Glutamatergic neuron (in vitro differentiated cells): ENCODE data around the gene ASB6. TPM values are rescaled to one million over a fixed set of nuclear protein-coding genes. Genes with fewer than 3 reads are reported as not detected.

Experiments
- DNase-seq: peaks from one replicate; pipeline ENCODE4 v3.0.0; 2022
- H3K27ac Mint-ChIP-seq: one replicate; pipeline ENCODE4 v1.8.0; 2020; ENCODE audit warnings: mild to moderate bottlenecking, mixed read lengths, inconsistent platforms; ENCODE audit not compliant: unreplicated experiment
- H3K27me3 Mint-ChIP-seq: one replicate; pipeline ENCODE4 v1.8.0; 2020; ENCODE audit warnings: mild to moderate bottlenecking, moderate library complexity, mixed read lengths, inconsistent platforms; ENCODE audit not compliant: unreplicated experiment
- H3K36me3 Mint-ChIP-seq: one replicate; pipeline ENCODE4 v1.8.0; 2020; ENCODE audit warnings: mild to moderate bottlenecking, mixed read lengths, inconsistent platforms; ENCODE audit not compliant: unreplicated experiment
- H3K4me1 Mint-ChIP-seq: one replicate; pipeline ENCODE4 v1.8.0; 2020; ENCODE audit warnings: mild to moderate bottlenecking, low read depth, mixed read lengths, inconsistent platforms; ENCODE audit not compliant: unreplicated experiment
- H3K4me3 Mint-ChIP-seq: one replicate; pipeline ENCODE4 v1.8.0; 2020; ENCODE audit warnings: mild to moderate bottlenecking, mixed read lengths, inconsistent platforms; ENCODE audit not compliant: unreplicated experiment
- H3K9me3 Mint-ChIP-seq: one replicate; pipeline ENCODE4 v1.8.0; 2020; ENCODE audit warnings: mild to moderate bottlenecking, moderate library complexity, mixed read lengths, inconsistent platforms; ENCODE audit not compliant: unreplicated experiment
- CTCF ChIP-seq: fragments of 200-600 bp; sonication (generic); IDR thresholded peaks from one replicate; pipeline ENCODE4 v1.5.0; 2021; ENCODE audit not compliant: partially characterized antibody, unreplicated experiment
- total RNA-seq: library from RNA; stranded (reverse); fragmentation: NEBNext Ultra II Directional; extraction: Animal tissue kit (Norgen Biotek cat#: 25700); gene quantifications from one replicate; pipeline ENCODE4 v1.2.1, GENCODE V29; 2021; ENCODE audit not compliant: unreplicated experiment

ASB6 gene
- total RNA-seq, 1 donor from 2014 or later: 25.4 TPM

GRCh38 chr9:129678844-129679243, 36.9 kb upstream of the ASB6 start:
- Mint-ChIP-seq H3K4me3 (peak overlapping the region; percentile 28), H3K9me3 (peaks cover 6% of the 10 kb centered on the region), H3K36me3 (no peaks in the 10 kb centered on the region), H3K27ac (peak overlapping the region; percentile 86), H3K27me3 (peaks cover 7% of the 10 kb centered on the region), H3K4me1 (peaks cover 34% of the 10 kb centered on the region)
- DNase-seq: no peak
- no peak for TF ChIP-seq CTCF

- peaks cover 6% of the 10 kb centered on the region for H3K9me3 Mint-ChIP-seq
- peak; percentile 70 for DNase-seq
- peaks cover 7% of the 10 kb centered on the region for H3K27me3 Mint-ChIP-seq
- H3K36me3 Mint-ChIP-seq: no peaks in the 10 kb centered on the region
- TF ChIP-seq CTCF: no peak
- peak overlapping the region; percentile 94 for H3K27ac Mint-ChIP-seq
- peak overlapping the region; percentile 79 for H3K4me3 Mint-ChIP-seq
- peaks cover 38% of the 10 kb centered on the region for H3K4me1 Mint-ChIP-seq
Measured at GRCh38 chr9:129677456-129677855, 35.5 kb upstream of the ASB6 start.

- Mint-ChIP-seq H3K27me3 (peaks cover 7% of the 10 kb centered on the region), H3K4me3 (peak overlapping the region; percentile 79), H3K4me1 (peaks cover 38% of the 10 kb centered on the region), H3K36me3 (no peaks in the 10 kb centered on the region), H3K27ac (peak overlapping the region; percentile 94), H3K9me3 (peaks cover 8% of the 10 kb centered on the region)
- peak; percentile 84 for DNase-seq
- TF ChIP-seq CTCF: no peak
Measured at GRCh38 chr9:129676975-129677374, 35.0 kb upstream of the ASB6 start.

- DNase-seq: no peak
- Mint-ChIP-seq H3K27me3 (peaks cover 7% of the 10 kb centered on the region), H3K4me3 (no peak overlapping the region)
Measured at GRCh38 chr9:129676287-129676686, 34.3 kb upstream of the ASB6 start.

GRCh38 chr9:129675620-129676019, 33.7 kb upstream of the ASB6 start:
- TF ChIP-seq CTCF: no peak
- DNase-seq: no peak
- peaks cover 40% of the 10 kb centered on the region for H3K4me1 Mint-ChIP-seq
- H3K4me3 Mint-ChIP-seq: no peak overlapping the region
- peak overlapping the region; percentile 94 for H3K27ac Mint-ChIP-seq
- peaks cover 12% of the 10 kb centered on the region for H3K9me3 Mint-ChIP-seq
- H3K27me3 Mint-ChIP-seq: peaks cover 7% of the 10 kb centered on the region
- no peaks in the 10 kb centered on the region for H3K36me3 Mint-ChIP-seq

More at GRCh38 chr9:129676287-129676686, 34.3 kb upstream of the ASB6 start:
- no peak for TF ChIP-seq CTCF
- Mint-ChIP-seq H3K4me1 (peaks cover 38% of the 10 kb centered on the region), H3K9me3 (peaks cover 9% of the 10 kb centered on the region), H3K27ac (peak overlapping the region; percentile 94), H3K36me3 (no peaks in the 10 kb centered on the region)
